ENCODE data around the gene MBD6. TPM values are rescaled to one million over a fixed set of nuclear protein-coding genes. Genes with fewer than 3 reads are reported as not detected.

Gene MBD6
- total and polyA plus RNA-seq, 2 of the 13 experiments (the other 11 are each of a cell fraction or from before 2014, with no cell fraction given): 4.1 to 5.9 TPM

DNA sequence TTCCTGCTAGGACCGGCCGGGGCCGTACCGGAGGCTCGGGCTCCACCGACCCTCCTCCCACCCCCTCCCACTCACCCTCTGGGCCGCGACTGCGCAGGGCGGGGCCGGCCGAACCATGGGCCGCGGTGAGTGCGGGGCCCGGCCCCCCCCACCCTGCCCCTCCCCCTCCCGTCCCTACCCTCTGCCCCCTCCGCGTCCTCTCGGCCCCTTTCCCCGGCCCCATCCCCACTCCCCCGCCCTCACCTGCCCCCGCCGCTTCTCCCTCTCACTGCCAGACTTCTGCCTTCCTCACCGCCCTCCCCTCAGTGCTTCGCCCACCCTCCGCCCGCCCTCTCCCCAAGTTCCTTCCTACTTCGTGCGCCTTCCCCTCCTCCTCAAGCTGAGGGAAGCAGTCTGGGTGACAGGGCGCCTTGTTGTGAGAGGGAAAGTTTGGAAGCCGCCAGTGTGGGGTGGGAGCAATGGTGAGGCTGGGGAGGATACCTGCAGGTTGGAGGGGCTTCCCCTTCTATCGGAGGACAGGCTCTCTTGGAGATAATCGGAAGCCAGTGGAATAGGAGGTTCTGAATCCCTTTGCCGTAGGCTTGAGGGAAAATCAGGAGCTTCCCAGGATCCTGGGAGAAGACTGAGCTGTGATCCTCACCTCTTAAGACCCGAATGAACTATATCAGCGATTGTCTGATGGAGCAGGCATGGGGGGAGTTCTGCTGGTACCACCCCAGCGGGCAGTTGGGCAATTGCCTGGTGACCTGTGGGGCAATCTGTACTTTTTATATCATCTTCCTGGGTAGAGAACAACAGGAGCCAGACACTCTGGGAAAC is 472 bp downstream of the MBD6 start (continued):
- TF ChIP-seq HNRNPLL (IDR thresholded peaks at IDR 0.05; ENCODE audit: low read depth, low read length, poor library complexity, severe bottlenecking): peak; percentile 1
- no peak for TF ChIP-seq NR2C2 (CRISPR knock-in tag; IDR thresholded peaks at IDR 0.05; ENCODE audit: borderline replicate concordance)
- TF ChIP-seq PHF8 (CRISPR knock-in tag; IDR thresholded peaks at IDR 0.05): no peak; the same call in 1 of the 2 replicates
- no peak for TF ChIP-seq ZNF790 (CRISPR knock-in tag; IDR thresholded peaks at IDR 0.05; ENCODE audit: borderline replicate concordance)
- no peak for TF ChIP-seq SRY (CRISPR knock-in tag; IDR thresholded peaks at IDR 0.05)
- no peak for TF ChIP-seq KDM2A (CRISPR knock-in tag; IDR thresholded peaks at IDR 0.05; ENCODE audit: borderline replicate concordance, low read depth)
- TF ChIP-seq ZNF746 (CRISPR knock-in tag; IDR thresholded peaks at IDR 0.05): peak; percentile 88
- no peak for TF ChIP-seq TBX2 (CRISPR knock-in tag; IDR thresholded peaks at IDR 0.05; ENCODE audit: borderline replicate concordance)
- TF ChIP-seq, protein P1, sequence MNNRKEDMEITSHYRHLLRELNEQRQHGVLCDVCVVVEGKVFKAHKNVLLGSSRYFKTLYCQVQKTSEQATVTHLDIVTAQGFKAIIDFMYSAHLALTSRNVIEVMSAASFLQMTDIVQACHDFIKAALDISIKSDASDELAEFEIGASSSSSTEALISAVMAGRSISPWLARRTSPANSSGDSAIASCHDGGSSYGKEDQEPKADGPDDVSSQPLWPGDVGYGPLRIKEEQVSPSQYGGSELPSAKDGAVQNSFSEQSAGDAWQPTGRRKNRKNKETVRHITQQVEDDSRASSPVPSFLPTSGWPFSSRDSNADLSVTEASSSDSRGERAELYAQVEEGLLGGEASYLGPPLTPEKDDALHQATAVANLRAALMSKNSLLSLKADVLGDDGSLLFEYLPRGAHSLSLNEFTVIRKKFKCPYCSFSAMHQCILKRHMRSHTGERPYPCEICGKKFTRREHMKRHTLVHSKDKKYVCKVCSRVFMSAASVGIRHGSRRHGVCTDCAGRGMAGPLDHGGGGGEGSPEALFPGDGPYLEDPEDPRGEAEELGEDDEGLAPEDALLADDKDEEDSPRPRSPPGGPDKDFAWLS (CRISPR knock-in tag; IDR thresholded peaks at IDR 0.05; ENCODE audit: borderline replicate concordance): no peak
- TF ChIP-seq, protein P2, sequence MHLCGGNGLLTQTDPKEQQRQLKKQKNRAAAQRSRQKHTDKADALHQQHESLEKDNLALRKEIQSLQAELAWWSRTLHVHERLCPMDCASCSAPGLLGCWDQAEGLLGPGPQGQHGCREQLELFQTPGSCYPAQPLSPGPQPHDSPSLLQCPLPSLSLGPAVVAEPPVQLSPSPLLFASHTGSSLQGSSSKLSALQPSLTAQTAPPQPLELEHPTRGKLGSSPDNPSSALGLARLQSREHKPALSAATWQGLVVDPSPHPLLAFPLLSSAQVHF (CRISPR knock-in tag; IDR thresholded peaks at IDR 0.05): no peak
- TF ChIP-seq KMT2A (CRISPR knock-in tag; IDR thresholded peaks at IDR 0.05): no peak
- TF ChIP-seq BORCS8-MEF2B (CRISPR knock-in tag; IDR thresholded peaks at IDR 0.05): no peak; the same call in 1 of the 2 replicates
- no peak for TF ChIP-seq ZFYVE20 (CRISPR knock-in tag; IDR thresholded peaks at IDR 0.05; ENCODE audit: borderline replicate concordance, low read depth)
- TF ChIP-seq SP2 (CRISPR knock-in tag; IDR thresholded peaks at IDR 0.05): no peak
- no peak for TF ChIP-seq THAP11 (CRISPR knock-in tag; IDR thresholded peaks at IDR 0.05)
- no peak; the same call in 1 of the 2 replicates for TF ChIP-seq IRX3 (CRISPR knock-in tag; IDR thresholded peaks at IDR 0.05; ENCODE audit: borderline replicate concordance, low read depth)
- no peak for TF ChIP-seq SALL1 (CRISPR knock-in tag; IDR thresholded peaks at IDR 0.05)
- no peak for TF ChIP-seq RELA (CRISPR knock-in tag; IDR thresholded peaks at IDR 0.05)
- no peak for TF ChIP-seq SP140L (CRISPR knock-in tag; IDR thresholded peaks at IDR 0.05; ENCODE audit: borderline replicate concordance)
- TF ChIP-seq ZNF747 (CRISPR knock-in tag; IDR thresholded peaks at IDR 0.05; ENCODE audit: borderline replicate concordance): no peak
- no peak for TF ChIP-seq ZNF792 (CRISPR knock-in tag; IDR thresholded peaks at IDR 0.05)
- TF ChIP-seq SCMH1 (CRISPR knock-in tag; IDR thresholded peaks at IDR 0.05; ENCODE audit: borderline replicate concordance): no peak
- peak; percentile 96; the same call in 1 of the 2 replicates for TF ChIP-seq ZBTB2 (CRISPR knock-in tag; IDR thresholded peaks at IDR 0.05; ENCODE audit: low read depth)
- TF ChIP-seq CCDC6 (CRISPR knock-in tag; IDR thresholded peaks at IDR 0.05): 0 out of 2 replicates have a peak, but pooled peaks have one; percentile 34
- no peak for TF ChIP-seq PAWR (CRISPR knock-in tag; IDR thresholded peaks at IDR 0.05; ENCODE audit: borderline replicate concordance)
- no peak for TF ChIP-seq ARNTL (CRISPR knock-in tag; IDR thresholded peaks at IDR 0.05)
- TF ChIP-seq JDP2 (CRISPR knock-in tag; IDR thresholded peaks at IDR 0.05; ENCODE audit: borderline replicate concordance): no peak
- TF ChIP-seq ZFP36L1 (CRISPR knock-in tag; IDR thresholded peaks at IDR 0.05): no peak

All from HepG2 (cell line).